GM06990 (cell line): ENCODE data around the gene PIP5K1B.

Experiments used
- DNase-seq: peaks from one replicate; pipeline ENCODE4 v3.0.0-alpha.2; 2011; ENCODE audit not compliant: insufficient read length; ENCODE audit errors: extremely low read depth
- H3K27me3 ChIP-seq: replicated peaks from 2 replicates; pipeline ENCODE4 v1.6.0; 2011; ENCODE audit warnings: low read length; ENCODE audit not compliant: control insufficient read depth, insufficient read depth
- H3K36me3 ChIP-seq: 2 replicates; pipeline ENCODE4 v1.5.1; 2011; ENCODE audit warnings: low read length; ENCODE audit not compliant: control insufficient read depth, insufficient read depth
- H3K4me3 ChIP-seq: replicated peaks from 2 replicates; pipeline ENCODE4 v1.5.1; 2011; ENCODE audit warnings: low read depth, mild to moderate bottlenecking, control low read depth, low read length
- CTCF ChIP-seq: IDR thresholded peaks from 2 replicates; pipeline ENCODE4 v1.5.1; 2011; ENCODE audit warnings: low read length, control low read depth, mild to moderate bottlenecking, inconsistent platforms; ENCODE audit not compliant: insufficient read depth, poor library complexity, severe bottlenecking

Gene PIP5K1B

DNA sequence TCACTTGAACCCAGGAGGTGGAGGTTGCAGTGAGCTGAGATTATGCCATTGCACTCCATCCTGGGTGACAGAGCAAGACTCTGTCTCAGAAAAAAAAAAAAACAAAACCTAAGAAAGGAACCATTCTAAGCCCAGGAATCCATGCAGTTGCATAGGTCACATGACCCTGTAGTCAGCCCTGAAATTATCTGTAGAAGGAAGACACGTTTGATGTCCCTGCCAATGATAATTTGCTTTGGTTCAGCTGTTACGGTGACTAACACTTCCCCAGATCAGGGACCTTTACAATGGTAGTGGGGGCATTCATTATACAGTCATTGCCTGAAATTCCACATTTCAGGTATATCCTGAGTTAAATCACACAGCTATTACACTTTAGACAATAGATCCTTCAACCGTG, 258.4 kb downstream of the PIP5K1B start:
- DNase-seq, result no peak
- Histone ChIP-seq H3K36me3 (no peaks in the 10 kb centered on the region), H3K27me3 (no peaks in the 10 kb centered on the region), H3K4me3 (no peak overlapping the region)
- no peak for TF ChIP-seq CTCF

DNA sequence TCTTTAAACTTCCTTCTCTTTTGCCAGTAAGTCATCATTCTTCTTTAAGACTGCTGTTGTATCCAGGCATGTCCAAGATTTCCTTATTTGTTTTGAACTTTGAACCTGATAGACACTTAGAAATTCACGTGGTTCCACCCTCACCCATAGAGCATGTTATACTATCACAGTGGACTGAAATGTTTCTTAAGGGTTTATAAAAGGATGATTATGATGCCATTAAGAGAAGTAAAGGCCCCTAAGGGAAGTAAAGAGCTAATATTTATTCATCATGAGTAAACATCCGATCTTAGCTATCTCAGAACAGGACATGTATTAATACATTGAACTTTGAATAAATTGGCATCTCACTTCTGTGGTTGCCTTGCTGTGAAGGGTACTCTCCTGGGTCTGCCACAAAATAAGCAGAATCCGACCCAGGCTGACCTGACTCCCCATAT, 259.1 kb downstream of the PIP5K1B start:
- Histone ChIP-seq H3K27me3 (no peaks in the 10 kb centered on the region), H3K36me3 (no peaks in the 10 kb centered on the region), H3K4me3 (no peak overlapping the region)
- TF ChIP-seq CTCF, result no peak
- DNase-seq, result no peak

- H3K36me3 ChIP-seq, result no peaks in the 10 kb centered on the region
- TF ChIP-seq CTCF, result no peak
Observed at GRCh38 chr9:68964765-68965164, 259.7 kb downstream of the PIP5K1B start.

DNA sequence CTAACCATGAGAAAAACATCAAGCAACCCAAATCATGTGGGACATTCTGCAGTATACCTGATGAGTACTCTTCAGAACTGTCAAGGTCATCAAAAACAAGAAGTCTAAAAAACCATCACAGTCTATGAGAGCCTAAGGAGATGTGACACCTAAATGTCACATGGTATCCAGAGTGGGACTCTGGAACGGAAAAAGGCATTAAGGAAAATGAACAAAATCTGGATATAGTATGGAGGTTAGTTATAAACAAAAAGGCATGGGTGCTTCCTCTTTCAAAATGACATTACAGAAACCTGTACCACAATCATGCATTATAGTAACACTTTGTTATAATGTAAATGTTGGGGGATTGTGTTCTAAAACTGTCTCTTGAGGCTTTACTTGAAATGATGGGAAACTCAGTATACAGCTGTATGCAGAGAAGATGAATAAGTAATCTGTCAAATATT, 261.5 kb downstream of the PIP5K1B start:
- Histone ChIP-seq H3K36me3 (no peaks in the 10 kb centered on the region), H3K27me3 (no peaks in the 10 kb centered on the region), H3K4me3 (no peak overlapping the region)
- no peak for DNase-seq
- TF ChIP-seq CTCF, result no peak

More at GRCh38 chr9:68964765-68965164, 259.7 kb downstream of the PIP5K1B start:
- no peak for DNase-seq
- no peak overlapping the region for H3K4me3 ChIP-seq
- H3K27me3 ChIP-seq, result no peaks in the 10 kb centered on the region

GRCh38 chr9:68967800-68968199, 262.8 kb downstream of the PIP5K1B start:
- no peak for TF ChIP-seq CTCF
- Histone ChIP-seq H3K4me3 (no peak overlapping the region), H3K27me3 (no peaks in the 10 kb centered on the region), H3K36me3 (no peaks in the 10 kb centered on the region)
- DNase-seq, result no peak

DNA sequence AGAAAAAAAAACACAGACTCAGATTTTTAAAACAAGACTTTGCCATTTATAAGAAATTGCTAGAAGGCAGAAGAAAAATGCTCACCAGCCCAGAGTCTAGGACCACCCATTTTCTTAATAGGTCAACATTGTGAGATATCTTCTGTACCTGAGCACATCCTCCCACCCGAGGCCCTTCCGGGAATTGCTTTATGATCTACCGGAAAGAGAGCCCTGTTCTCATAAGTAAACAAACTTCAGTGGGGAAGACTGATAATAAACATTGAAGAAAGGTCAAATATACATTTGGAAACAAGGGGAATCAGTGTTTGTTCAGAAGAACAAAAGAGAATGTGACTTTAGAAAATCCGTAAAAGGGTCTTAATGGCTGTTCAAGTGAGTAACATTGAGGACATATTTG, 264.5 kb downstream of the PIP5K1B start:
- no peaks in the 10 kb centered on the region for H3K27me3 ChIP-seq
- H3K4me3 ChIP-seq, result no peak overlapping the region
- no peak for TF ChIP-seq CTCF
- H3K36me3 ChIP-seq, result no peaks in the 10 kb centered on the region
- DNase-seq, result no peak
